HL-60/S4 treated with phorbol 12-myristate 13-acetate at 8.2 ng/mL for 4 days and 3 days (cell line): Measurements from ENCODE around the gene KLHL9.

Source experiments
- in situ Hi-C: fragments of 300-500 bp; cut with MboI; formaldehyde crosslinking; loops from 2 replicates; pipeline ENCODE4 v1.15.0; 2022; ENCODE audit warnings: low sequenced_read_pairs

KLHL9 gene

GRCh38 chr9:21320465-21320864 lies 14.7 kb downstream of the KLHL9 start:
- in situ Hi-C loops, result no loop called here

- in situ Hi-C loops, result no loop called here
These were observed 17.0 kb downstream of the KLHL9 start for GRCh38 chr9:21317956-21318923.

- in situ Hi-C loops, result no loop called here
These were observed 18.3 kb downstream of the KLHL9 start for GRCh38 chr9:21316860-21317259.

GRCh38 chr9:21316032-21316842 lies 19.0 kb downstream of the KLHL9 start:
- in situ Hi-C loops, result no loop called here

- in situ Hi-C loops, result no loop called here
These were observed 21.1 kb downstream of the KLHL9 start for GRCh38 chr9:21314152-21314551.

- in situ Hi-C loops, result no loop called here
These were observed 23.3 kb downstream of the KLHL9 start for GRCh38 chr9:21311889-21312288.

GRCh38 chr9:21305213-21305612 lies 30.0 kb downstream of the KLHL9 start, which contains the start of gene IFNA5:
Gene IFNA5, minus strand, starts transcription at chr9:21305313. Its CDS starts 57 bp downstream, at chr9:21305256.
- in situ Hi-C loops, result no loop called here

GRCh38 chr9:21295992-21296391 lies 39.2 kb downstream of the KLHL9 start:
- in situ Hi-C loops, result no loop called here

GRCh38 chr9:21294904-21295538 lies 40.2 kb downstream of the KLHL9 start:
- in situ Hi-C loops, result no loop called here

- in situ Hi-C loops, result no loop called here
These were observed 40.8 kb downstream of the KLHL9 start for GRCh38 chr9:21294364-21294774.

GRCh38 chr9:21289848-21290247 lies 45.4 kb downstream of the KLHL9 start:
- in situ Hi-C loops, result no loop called here

- in situ Hi-C loops, result no loop called here
These were observed 47.9 kb downstream of the KLHL9 start for GRCh38 chr9:21287280-21287679.

- in situ Hi-C loops, result no loop called here
These were observed 48.5 kb downstream of the KLHL9 start for GRCh38 chr9:21286659-21287058.

GRCh38 chr9:21286099-21286498 lies 49.1 kb downstream of the KLHL9 start:
- in situ Hi-C loops, result no loop called here

- in situ Hi-C loops, result no loop called here
These were observed 53.9 kb downstream of the KLHL9 start for GRCh38 chr9:21281275-21281674.
